MCF 10A (cell line): ENCODE measurements around the gene IL17RC. TPM values are rescaled to one million over a fixed set of nuclear protein-coding genes. Genes with fewer than 3 reads are reported as not detected.

Source experiments
- BruUV-seq: library from RNA; stranded (reverse); fragments of 400-500 nt; replicated peaks from 2 replicates; lab custom pipeline; 2021; lab: Mats Ljungman, UMichigan
- CTCF ChIA-PET: fragments of 300-600 bp; sonication (Branson Sonifier 250); formaldehyde crosslinking; extraction: SDS; loops from one replicate; lab custom pipeline; 2021; ENCODE audit warnings: antibody characterized with exemption, inconsistent platforms; lab: Yijun Ruan, JAX
- POLR2A ChIA-PET: fragments of 300-600, 350-650 bp; sonication (Branson Sonifier 250); formaldehyde crosslinking; extraction: SDS; loops from one replicate; lab custom pipeline; 2020; ENCODE audit warnings: antibody characterized with exemption, inconsistent platforms; lab: Yijun Ruan, JAX
- DNase-seq: peaks from one replicate; pipeline ENCODE4 v3.0.0-alpha.2; 2018; ENCODE audit not compliant: unreplicated experiment
- H3K27ac Mint-ChIP-seq: one replicate; pipeline ENCODE4 v1.8.0; 2022; ENCODE audit warnings: mild to moderate bottlenecking, low read depth, mixed read lengths; ENCODE audit not compliant: unreplicated experiment
- H3K27me3 Mint-ChIP-seq: one replicate; pipeline ENCODE4 v1.8.0; 2022; ENCODE audit warnings: mixed read lengths; ENCODE audit not compliant: insufficient read depth, unreplicated experiment
- H3K36me3 Mint-ChIP-seq: one replicate; pipeline ENCODE4 v1.8.0; 2022; ENCODE audit warnings: mild to moderate bottlenecking, moderate library complexity, mixed read lengths; ENCODE audit not compliant: insufficient read depth, unreplicated experiment
- H3K4me1 Mint-ChIP-seq: one replicate; pipeline ENCODE4 v1.8.0; 2022; ENCODE audit warnings: mixed read lengths; ENCODE audit not compliant: insufficient read depth, unreplicated experiment
- H3K4me3 Mint-ChIP-seq: one replicate; pipeline ENCODE4 v1.8.0; 2022; ENCODE audit warnings: mild to moderate bottlenecking, moderate library complexity, mixed read lengths; ENCODE audit not compliant: unreplicated experiment
- H3K9me3 Mint-ChIP-seq: one replicate; pipeline ENCODE4 v1.8.0; 2022; ENCODE audit warnings: mixed read lengths; ENCODE audit not compliant: unreplicated experiment
- intact Hi-C: fragments of 100-400 bp; cut with micrococcal nuclease; formaldehyde crosslinking; loops from 2 replicates; pipeline ENCODE4 v1.14.1; 2022
- total RNA-seq: library from RNA; stranded (reverse); gene quantifications from 2 replicates; pipeline ENCODE4 v1.2.3, GENCODE V29; 2022
- TF ChIP-seq, protein P1 (sequence below): fragments of 200-600 bp; IDR thresholded peaks from one replicate; pipeline ENCODE4 v1.8.0; 2022; ENCODE audit warnings: antibody characterized with exemption, mild to moderate bottlenecking; ENCODE audit not compliant: unreplicated experiment

Gene IL17RC
- total RNA-seq, 1 experiment from 2014 or later = 25.7 TPM

DNA sequence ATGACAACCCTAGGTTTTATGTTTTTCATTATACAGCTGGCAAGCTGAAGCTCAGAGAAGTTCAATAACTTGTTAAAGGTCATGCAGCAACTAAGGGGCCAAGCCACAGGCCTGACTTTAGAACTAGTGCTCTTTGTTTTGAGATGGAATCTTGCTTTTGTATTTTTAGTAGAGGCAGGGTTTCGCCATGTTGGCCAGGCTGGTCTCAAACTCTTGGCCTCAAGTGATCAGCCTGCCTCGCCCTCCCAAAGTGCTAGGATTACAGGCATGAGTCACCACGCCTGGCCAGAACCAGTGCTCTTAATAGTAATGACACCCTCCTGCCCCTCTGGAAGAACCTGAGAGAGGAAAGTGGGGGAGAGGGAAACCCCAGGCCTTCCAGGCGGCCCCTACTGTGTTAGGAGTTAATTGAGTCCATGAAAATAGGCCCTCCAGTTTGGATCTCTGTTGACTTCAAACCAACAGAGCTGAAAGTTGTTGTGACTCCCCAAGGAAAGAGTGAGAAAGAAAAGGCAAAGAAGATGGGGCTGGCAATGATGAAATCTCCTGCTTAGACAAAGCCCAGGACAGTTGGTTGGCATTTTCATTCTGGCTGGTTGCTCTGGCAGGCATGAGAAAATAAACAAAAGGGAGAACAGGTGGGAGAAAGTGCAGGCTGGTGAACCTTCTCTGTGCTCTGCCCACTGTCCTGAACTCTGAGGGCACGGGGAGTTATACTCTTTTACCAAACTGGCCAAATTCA lies 38.9 kb downstream of the IL17RC start:
- H3K4me1 Mint-ChIP-seq = no peaks in the 10 kb centered on the region
- ChIA-PET POLR2A (interaction anchor here (0.7 to 2.5 kb wide), 5 partner anchors 8 to 109 kb away, joined by 3 to 8 read pairs (median 3); no protein-coding TSS in a partner anchor), CTCF (interaction anchor here (0.5 to 2.4 kb wide), 7 partner anchors 9 to 110 kb away, joined by 3 to 6 read pairs (median 3); no protein-coding TSS in a partner anchor)
- H3K9me3 Mint-ChIP-seq = no peaks in the 10 kb centered on the region
- peak overlapping the region; percentile 2 for H3K27ac Mint-ChIP-seq
- no peak overlapping the region for H3K4me3 Mint-ChIP-seq
- TF ChIP-seq, protein P1, sequence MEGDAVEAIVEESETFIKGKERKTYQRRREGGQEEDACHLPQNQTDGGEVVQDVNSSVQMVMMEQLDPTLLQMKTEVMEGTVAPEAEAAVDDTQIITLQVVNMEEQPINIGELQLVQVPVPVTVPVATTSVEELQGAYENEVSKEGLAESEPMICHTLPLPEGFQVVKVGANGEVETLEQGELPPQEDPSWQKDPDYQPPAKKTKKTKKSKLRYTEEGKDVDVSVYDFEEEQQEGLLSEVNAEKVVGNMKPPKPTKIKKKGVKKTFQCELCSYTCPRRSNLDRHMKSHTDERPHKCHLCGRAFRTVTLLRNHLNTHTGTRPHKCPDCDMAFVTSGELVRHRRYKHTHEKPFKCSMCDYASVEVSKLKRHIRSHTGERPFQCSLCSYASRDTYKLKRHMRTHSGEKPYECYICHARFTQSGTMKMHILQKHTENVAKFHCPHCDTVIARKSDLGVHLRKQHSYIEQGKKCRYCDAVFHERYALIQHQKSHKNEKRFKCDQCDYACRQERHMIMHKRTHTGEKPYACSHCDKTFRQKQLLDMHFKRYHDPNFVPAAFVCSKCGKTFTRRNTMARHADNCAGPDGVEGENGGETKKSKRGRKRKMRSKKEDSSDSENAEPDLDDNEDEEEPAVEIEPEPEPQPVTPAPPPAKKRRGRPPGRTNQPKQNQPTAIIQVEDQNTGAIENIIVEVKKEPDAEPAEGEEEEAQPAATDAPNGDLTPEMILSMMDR = no peak
- no TSS peak for BruUV-seq
- intact Hi-C loops = loop anchor here (5.0 kb wide), 1 partner anchor 37 kb away; no protein-coding TSS in a partner anchor
- DNase-seq = no peak
- peaks cover under 1% of the 10 kb centered on the region for H3K36me3 Mint-ChIP-seq
- no peaks in the 10 kb centered on the region for H3K27me3 Mint-ChIP-seq

DNA sequence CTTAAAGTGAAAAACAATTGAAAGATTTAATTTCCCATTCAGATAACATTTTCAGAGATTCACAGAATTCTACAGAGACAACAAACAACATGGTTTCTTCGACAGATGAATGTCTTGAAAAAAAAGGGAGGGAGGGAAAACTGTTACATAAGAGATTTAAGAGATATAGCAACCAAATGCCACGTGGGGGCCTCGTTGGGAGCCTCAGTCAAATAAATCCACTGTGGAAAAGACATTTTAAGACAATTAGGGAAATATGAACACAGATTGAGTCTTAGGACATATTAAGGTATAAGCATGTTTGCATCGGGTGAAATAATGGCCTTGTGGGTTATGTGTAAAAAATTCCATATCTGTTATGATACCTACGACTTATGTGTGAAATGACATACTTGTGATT lies 40.3 kb downstream of the IL17RC start:
- ChIA-PET POLR2A (no interaction called here), CTCF (no interaction called here)
- Mint-ChIP-seq H3K27me3 (no peaks in the 10 kb centered on the region), H3K27ac (no peak overlapping the region), H3K9me3 (no peaks in the 10 kb centered on the region), H3K4me1 (no peaks in the 10 kb centered on the region), H3K36me3 (peaks cover 9% of the 10 kb centered on the region), H3K4me3 (no peak overlapping the region)
- TF ChIP-seq, protein P1 = peak; percentile 16
- BruUV-seq = no TSS peak
- DNase-seq = no peak
- intact Hi-C loops = loop anchor here (5.0 kb wide), 1 partner anchor 35 kb away; no protein-coding TSS in a partner anchor

DNA sequence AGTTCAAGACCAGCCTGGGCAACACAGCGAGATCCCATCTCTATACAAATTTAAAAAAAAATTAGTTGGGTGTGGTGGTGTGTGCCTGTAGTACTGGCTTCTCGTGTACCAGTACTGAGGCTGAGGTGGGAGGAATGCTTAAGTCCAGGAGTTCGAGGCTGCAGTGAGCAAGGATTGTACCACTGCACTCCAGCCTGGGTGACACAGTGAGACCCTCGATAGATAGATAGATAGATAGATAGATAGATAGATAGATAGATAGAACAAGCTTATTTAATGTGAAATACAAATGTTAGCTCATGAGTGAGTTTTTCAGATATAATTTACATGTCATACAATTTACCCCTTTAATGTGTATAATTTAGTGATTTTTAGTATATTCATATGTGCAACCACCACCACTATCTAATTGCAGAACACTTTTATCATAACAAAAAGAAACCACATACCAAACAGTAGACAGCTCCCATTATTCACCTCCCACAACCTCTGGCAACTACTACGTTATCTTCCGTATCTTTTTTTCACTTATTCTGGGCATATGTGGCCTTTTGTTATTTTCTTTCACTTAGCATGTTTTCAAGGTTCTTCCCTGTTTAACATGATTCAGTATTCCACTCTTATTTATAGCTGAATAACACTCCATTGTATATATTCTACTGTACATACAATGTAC lies 48.4 kb downstream of the IL17RC start:
- Mint-ChIP-seq H3K36me3 (peaks cover 74% of the 10 kb centered on the region), H3K4me1 (peaks cover 6% of the 10 kb centered on the region), H3K4me3 (no peak overlapping the region), H3K27ac (no peak overlapping the region), H3K27me3 (no peaks in the 10 kb centered on the region), H3K9me3 (no peaks in the 10 kb centered on the region)
- intact Hi-C loops = no loop called here
- BruUV-seq = no TSS peak
- TF ChIP-seq, protein P1 = no peak
- no peak for DNase-seq
- ChIA-PET POLR2A (interaction anchor here (0.5 kb wide), 1 partner anchor 71 kb away, joined by 3 read pairs; no protein-coding TSS in a partner anchor), CTCF (interaction anchor here (0.6 kb wide), 2 partner anchors 160 to 1033 kb away, joined by 3 to 4 read pairs; no protein-coding TSS in a partner anchor)

DNA sequence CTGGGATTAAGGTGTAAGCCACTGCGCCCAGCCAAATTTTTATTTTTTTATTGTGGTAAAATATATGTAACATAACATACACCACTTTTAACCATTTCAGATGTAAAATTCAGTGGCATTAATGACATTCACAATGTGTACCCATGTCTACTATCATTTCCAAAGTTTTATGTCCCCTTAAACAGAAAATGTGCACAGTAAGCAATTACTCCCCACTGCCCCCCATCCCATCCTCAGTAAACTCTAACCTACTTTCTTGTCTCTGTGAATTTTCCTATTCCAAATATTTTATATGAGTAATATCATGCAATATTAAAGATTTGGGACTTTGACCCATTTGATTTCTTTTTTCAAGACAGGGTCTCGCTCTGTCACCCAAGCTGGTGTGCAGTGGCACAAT lies 49.9 kb downstream of the IL17RC start:
- Mint-ChIP-seq H3K4me3 (no peak overlapping the region), H3K27me3 (no peaks in the 10 kb centered on the region), H3K27ac (no peak overlapping the region), H3K4me1 (peaks cover 10% of the 10 kb centered on the region), H3K36me3 (peaks cover 82% of the 10 kb centered on the region), H3K9me3 (no peaks in the 10 kb centered on the region)
- POLR2A ChIA-PET = interaction anchor here (0.6 kb wide), 2 partner anchors 138 to 801 kb away, joined by 3 read pairs; no protein-coding TSS in a partner anchor
- DNase-seq = no peak
- intact Hi-C loops = no loop called here
- no TSS peak for BruUV-seq
- CTCF ChIA-PET = interaction anchor here (0.8 kb wide), 1 partner anchor 20 kb away, joined by 3 read pairs; no protein-coding TSS in a partner anchor
- TF ChIP-seq, protein P1 = no peak
